Middle frontal gyrus (tissue), 1 donor: Measurements from ENCODE around the gene MSMO1.
"Not testable (repeated sequence)": the region's sequence is repeated elsewhere in the genome, so short reads cannot be mapped to it uniquely, and the experiment has no call there.

ENCODE experiments used
- DNase-seq: peaks from one replicate; pipeline ENCODE4 v3.0.0-alpha.2; 2015; ENCODE audit warnings: low spot score; ENCODE audit errors: extremely low spot score

Gene MSMO1

DNA sequence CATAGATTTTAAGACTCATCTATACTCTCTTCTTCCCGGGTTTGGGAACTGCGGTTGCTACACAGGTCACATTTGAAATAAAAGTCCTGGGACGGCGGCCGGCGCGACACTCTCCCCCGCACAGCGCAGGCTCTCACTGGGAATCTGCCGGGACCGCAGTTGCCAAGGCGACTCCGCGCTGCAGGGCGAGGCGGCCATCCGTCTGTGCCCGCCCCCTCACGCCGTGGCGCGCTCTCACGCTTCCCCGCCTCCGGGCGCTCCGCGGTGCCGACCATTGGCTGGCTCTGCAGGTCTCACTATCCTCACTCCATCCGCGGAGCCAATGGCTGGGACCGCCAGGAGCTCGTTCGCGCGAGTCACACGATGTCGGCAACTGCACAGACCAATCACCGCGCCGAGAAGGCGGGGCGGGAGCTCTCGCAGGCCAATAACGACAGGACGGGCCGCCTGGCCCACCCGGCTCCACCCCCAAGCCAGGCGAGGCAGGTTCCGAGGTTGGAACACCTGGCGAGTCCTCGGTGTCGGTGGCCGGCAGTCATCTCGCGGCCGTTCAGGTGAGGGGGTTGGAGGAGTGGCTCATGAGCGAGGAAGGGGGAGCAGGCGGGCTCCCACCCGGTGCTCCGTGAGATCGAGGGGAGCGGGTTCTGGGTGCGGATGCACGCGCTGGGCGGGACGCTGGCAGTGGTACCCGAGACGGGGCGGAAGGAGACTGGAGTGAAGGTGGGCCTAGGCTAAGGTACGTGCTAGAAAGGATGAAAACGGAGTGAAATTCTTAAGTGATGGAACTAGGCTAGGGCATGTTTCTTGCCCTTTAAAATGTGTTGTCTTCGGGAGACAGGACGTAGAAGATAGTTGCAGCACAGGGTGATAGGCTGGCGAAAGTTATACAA, at the start of gene MSMO1:
TSS of gene MSMO1 (plus strand) at position 459 of the 890 bp plus-strand sequence. CDS start 5,702 bp downstream, outside the sequence.
- DNase-seq, result peak; percentile 99

DNA sequence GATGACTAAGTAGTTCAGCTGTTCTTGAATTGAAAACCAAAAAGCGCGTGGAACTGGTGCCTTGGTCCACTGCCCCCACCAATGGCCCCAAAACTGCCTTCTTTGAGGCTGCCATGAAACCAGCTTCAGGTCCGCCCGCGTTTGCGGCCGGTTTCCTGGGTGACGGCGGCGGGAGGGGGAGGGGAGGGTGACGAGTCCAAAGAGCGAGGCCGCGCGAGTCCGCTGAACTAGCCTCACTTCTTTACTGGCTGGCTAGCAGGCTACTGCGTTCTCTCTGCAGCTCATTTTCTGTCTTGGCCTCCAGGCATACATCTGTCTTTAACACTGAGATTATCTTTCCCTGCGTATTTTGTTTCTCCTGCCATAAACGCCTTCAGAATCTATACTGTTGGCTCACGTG, 47.9 kb upstream of the MSMO1 start:
- DNase-seq, result not testable (repeated sequence)

DNA sequence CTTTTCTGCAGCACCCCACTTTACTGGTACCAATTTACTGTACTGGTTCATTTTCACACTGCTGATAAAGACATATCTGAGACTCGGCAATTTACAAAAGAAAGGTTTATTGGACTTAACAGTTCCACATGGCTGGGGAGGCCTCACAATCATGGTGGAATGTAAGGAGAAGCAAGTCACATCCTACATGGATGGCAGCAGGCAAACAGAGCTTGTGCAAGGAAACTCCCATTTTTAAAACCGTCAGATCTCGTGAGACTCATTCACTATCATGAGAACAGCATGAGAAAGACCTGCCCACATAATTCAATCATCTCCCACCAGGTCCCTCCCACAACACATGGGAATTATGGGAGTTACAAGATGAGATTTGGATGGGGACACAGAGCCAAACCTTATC, 42.8 kb upstream of the MSMO1 start:
- DNase-seq, result not testable (repeated sequence)

DNA sequence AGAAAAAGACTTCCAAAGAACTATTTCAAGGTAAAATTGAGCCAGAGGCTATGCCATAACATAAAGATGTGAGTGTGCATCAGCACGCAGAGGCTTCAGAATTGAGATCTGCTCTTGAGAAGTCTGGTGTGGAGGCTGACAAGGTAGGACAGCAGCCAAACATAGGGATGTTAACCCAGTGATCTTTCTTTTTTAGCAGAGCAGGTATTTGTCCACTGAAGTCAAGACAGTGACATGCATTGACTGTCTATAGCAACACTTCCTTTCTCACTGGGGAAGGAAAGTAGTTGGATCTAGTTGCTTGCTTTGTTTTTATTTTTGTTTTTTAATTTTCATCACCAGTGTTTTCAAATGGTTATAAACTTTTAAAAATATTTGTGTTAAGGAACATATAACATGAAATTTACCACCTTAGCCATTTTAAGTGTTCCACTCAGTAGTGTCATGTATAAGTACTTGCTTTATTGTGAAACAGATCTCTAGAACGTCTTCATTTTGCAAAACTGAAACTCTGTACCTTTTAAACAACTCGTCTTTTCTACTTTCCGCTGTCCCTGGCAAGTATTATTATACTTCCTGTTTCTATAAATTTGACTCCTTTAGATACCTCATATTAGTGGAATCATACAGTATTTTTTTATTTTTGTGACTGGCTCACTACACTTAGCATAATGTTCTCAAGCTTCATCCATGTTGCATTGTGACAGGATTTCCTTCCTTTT, 40.7 kb upstream of the MSMO1 start:
- DNase-seq, result not testable (repeated sequence)

DNA sequence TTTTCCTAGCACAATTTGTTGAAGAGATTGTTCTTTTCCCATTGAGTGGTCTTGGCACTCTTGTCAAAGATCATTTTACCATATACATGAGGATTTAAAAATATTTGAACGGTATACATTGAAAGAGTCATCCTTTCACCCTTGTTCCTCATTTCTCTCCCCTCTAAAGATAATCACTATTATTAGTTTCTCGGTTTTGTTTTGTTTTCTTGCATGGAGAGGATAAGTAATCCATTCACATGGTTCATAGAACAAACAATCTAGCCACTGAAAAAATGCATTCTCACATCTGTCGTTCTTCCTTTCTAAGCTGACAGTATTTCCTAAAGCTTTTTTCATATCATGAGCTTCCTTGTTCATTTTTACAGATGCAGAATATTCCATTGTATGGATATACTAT, 39.2 kb upstream of the MSMO1 start:
- no peak for DNase-seq

DNA sequence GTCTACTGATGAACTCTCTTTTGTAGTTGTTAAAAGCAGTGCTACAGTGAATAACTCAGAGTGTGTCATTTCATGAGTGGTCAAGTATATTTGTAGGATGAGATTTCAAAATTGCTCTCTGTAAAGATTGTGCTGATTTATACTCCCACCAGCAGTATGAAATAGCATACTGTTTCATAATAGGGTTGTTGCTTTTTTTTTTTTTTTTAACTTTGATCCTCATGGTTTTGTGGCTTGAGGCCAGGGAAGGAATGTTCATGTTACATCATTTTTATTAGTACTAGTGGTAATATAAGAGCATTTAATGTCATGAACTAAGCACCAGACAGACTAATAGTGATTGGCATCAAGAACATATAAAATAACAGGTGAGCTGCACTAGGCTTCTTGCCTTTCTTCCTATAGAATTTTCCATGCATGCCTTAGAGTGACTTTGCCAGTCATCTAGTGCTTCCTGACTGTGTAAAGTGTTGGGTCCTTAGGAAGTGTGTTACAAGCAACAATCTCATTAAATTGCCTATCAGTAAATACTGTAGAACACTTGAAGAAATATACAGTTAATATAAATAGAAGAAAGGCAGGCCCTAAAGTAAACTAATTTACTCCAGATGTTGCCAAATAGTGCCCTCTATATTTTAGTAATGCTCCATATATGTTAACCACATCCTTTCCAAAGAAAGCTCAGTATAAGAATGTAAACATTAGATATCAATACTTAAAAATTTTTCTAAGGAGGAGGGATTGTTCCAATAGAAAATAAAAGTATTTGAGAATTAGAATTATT, 38.6 kb upstream of the MSMO1 start:
- DNase-seq, result no peak

DNA sequence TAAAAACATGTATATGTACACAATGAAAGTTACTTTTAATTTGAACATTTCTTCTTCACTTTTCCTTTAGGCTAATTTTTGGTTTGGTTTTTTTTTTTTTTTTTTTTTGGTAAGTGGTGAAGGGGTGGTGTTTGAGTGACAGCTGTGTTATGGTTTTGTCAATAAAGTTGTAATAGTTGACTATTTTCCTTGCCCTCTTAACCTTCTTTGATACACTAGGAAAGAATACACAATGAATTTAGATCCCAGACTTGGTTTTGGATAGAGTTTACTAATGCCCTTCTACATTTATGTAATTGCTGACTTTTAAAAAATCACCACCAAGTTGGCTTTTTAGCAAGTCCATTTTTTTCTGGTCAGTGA, 38.1 kb upstream of the MSMO1 start:
- no peak for DNase-seq

DNA sequence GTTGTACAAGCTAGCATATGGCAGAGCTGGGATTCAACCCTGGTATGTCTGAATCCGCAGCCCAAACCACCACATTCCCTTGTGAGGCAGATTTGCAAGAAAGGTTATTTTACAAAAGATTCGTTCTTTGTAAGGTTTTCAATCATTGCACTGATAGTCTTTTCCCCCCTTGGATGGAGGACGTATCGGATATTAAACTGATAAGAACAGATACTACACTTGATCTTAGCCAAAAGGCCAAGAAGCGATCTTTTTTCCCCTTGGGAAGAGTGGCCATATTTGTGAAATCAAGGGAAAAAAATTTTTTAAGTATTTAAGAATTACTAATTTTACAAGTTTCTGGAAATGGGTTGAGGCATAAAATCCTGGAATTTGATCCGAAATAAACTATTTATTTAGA, 34.4 kb upstream of the MSMO1 start:
- DNase-seq, result no peak

DNA sequence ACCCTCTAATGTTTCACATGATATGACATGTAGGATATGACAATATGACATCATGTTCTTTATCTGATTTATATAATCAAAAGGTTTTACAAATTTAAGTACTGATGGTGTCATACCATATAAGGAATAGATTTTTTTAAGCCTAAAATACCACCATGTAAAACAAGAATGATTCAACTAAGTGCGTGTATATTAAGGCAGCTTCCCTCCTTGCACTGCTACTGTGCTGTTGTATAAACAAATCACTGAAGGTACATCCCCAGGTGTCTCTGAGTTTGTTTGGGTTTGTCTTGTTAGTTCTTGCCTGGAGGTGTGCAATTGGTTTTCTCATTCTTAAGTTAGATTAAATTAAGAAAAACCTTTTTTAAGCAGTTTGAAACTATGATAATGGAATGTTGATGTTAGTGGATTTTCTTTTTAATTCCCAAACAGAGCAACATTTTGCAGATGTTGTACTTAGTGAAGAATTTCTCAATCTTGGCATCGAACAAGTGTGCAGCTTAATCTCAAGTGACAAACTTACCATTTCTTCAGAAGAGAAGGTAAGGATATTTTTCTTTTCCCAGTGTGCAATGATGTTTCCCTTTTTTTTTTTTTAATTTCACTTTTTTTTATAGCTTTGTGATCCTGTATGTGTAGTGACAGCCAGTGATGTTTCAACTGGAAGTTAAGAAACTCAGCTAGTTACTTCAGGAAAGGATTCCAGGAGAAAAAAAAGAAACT, 33.4 kb upstream of the MSMO1 start:
- no peak for DNase-seq

DNA sequence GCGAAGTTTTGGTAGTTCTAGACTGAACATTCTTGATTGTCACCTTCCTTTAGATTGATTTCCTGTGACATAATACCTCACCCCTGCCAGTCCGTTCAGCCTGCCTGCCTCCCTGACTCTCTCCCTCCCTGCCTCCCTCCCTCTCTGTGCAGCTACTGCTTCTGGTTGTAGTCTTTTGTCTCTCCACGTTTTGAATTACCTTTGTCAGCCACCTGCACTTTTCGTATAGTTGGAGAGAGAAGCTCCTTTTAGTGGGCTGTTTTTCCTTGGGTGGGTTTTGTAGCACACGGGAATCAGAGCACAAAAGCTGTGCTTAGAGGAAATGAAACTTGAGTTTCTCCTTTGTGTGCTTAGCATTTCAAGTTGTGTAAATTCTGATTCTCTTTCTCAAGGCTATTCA, 32.6 kb upstream of the MSMO1 start:
- DNase-seq, result no peak

DNA sequence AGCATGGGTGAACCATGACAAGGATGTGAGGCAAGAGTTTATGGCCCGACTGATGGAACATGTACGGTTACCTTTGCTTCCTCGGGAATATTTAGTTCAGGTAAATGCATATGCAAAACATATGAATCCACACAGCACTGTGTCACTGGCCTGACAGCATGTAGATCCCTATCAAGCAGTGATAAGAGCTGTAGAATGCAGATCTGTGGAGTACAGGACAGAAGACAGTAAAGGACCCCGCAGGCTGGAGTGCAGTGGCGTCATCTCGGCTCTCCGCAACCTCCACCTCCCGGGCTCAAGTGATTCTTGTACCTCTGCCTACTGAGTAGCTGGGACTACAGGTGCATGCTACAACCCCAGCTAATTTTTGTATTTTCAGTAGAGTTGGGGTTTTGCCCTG, 29.8 kb upstream of the MSMO1 start:
- no peak for DNase-seq

DNA sequence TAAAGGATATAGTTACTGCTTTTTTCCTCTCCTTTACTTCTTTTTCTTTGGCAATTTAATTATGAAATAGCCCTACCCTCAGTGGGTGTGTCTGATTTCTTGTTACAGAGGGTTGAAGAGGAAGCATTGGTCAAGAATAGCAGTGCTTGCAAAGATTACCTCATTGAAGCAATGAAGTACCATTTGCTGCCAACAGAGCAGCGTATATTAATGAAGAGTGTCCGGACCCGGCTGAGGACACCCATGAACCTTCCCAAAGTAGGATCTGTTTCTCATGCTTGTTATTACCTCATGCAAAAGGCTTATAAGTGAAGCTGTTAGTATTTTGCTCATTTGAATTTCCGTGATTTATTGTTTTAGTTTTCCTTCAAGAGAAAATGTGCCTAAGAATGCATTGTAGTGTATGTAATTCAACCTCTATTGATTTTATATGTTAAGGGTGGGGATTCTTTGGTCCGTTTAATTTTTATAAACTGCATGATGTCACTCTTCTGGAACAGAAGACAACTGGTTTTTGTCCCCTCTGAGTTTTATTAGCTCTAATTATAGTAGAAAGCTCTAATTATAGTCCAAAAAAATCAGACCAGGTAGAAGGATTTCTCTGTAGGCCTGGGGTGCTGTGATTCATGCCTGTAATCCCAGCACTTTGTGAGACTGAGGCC, 27.9 kb upstream of the MSMO1 start:
- DNase-seq, result no peak

DNA sequence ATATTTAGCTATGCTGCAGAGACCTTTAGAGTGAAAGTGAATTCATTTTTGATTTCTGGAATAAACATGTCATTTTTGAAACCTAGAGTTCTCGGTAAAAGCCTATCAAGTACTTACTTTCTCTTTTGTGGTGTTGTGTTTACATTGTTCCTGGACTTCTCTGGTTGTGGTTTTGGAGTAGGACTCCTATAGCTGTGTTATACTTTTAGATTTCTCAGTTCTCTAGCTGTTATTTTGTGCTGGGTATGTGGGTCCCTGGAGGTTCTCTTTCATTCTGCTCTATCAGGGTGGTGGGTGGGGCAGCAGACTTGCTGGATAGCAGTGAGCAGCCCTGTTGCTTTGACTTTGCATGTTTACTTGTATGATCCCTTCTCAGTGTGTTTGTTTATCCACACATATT, 25.6 kb upstream of the MSMO1 start:
- no peak for DNase-seq

DNA sequence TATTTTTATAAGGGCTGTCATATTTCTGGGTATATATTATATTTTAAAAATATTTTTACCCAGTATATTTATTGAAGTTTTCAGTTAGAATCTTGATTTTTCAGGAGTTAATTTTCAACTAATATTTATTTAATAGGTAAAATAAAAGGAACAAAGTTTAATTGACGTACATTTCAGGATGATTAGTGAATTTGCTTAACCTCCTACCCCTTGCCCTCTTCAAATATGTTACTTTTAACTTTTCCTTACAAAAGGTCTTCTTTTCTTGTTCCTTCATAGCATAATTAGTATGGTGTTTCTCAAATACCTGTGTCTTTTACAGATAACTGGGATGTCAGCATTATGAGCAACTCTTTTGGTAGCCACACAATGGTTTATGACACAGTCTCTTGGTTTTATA, 24.8 kb upstream of the MSMO1 start:
- no peak for DNase-seq

DNA sequence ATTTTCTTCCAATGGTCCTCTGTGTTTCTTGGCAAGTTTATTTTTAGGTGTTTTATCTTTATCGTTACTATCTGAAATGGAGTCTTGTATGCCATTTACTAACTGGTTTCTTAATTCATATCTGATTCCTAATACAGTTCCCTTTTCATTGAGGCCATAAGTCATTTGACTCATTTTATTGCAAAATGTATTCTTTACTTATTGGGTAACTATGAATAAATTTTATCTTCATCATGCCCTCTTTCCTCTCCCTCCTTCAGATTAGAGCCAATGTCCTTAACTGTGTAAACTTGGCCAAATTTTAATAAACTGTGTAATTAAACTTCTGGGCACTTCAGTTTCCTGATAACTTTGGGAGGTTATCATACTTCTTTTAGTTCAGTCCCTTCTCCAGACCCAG, 19.3 kb upstream of the MSMO1 start:
- DNase-seq, result no peak

DNA sequence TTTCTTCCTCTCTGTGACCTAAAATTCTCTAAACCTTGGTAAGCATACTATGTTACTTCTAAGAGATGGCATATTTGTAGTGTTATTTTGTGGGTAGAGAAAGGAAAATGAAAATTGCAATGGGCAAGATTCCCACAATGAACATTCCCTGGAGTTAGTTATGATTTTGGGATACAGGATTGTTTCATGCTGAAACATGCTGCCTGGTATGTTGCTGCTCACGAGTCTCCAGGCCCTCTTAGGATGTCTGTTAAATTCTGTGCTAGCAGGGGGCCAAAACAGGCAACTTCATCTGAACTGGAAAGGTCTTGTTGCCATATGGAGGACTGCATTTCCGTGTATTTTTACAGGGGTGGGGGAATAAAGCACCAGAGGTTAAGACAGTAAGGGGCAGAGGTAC, 18.9 kb upstream of the MSMO1 start:
- DNase-seq, result no peak

DNA sequence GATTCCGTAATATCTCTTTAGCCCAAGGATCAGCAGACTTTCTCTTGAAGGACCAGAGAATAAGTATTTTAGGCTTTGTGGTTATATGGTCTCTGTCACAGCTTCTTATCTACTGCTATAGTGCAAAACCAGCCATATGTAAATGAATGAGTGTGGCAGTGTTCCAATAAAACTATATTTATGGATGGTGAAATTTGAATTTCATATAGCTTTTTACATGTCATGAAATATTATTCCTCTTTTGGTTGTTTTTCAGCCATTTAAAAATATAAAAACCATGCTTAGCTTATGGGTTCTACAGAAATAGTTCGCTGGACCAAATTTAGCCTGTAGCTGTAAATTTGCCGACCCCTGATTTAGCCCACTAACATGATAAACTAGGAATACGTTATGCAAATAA, 18.0 kb upstream of the MSMO1 start:
- no peak for DNase-seq

DNA sequence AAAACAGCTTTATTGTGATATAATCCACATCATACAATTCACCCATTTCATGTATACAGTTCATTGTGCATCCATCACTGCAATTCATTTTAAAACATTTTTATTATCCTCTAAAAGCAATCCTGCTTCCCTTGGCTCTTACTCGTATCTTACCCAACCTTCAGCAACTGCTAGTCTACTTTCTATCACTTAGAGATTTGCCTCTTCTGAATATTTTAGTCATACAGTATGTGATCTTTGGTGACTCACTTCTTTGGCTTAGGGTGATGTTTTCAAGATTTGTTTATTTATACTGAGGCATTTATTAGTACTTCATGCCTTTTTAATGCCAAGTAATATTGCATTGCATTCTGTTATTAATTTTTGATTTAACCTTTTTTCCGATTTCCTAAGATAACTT, 15.0 kb upstream of the MSMO1 start:
- DNase-seq, result no peak

DNA sequence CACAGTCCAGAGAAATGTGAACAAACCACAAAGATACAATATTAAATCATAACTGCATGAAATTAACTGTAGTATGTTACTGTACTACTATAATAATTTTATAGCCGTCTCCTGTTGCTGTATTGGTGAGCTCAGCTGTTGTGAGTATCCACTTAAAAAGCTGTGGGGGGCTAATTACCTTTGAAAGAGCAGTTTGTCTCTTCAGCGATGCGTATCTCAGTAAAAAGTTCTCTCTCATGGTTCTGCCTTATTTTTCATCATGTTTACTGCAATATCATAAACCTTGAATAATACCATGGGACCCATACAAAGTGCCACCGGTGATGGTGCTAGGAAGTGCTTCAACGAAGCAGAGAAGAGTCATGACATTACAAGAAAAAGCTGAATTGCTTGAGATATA, 8.4 kb upstream of the MSMO1 start:
- no peak for DNase-seq

DNA sequence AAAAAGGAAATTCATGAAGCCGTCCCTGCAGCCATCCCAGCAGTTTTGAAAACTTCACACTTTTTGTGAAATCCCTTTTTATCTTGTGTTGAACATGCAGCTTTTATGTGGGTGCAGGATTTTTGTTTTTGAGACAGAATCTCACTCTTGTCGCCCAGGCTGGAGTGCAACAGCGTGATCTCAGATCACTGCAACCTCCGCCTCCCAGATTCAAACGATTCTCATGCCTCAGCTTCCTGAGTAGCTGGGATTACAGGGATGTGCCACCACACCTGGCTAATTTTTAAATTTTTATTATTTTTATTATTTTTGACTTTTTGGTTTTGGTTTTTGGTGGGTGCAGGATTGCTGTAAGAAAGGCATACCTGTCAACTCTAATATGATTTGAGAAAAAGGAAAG, 8.0 kb upstream of the MSMO1 start:
- DNase-seq, result no peak
